Measurements from ENCODE around the gene NUCKS1.

DNA sequence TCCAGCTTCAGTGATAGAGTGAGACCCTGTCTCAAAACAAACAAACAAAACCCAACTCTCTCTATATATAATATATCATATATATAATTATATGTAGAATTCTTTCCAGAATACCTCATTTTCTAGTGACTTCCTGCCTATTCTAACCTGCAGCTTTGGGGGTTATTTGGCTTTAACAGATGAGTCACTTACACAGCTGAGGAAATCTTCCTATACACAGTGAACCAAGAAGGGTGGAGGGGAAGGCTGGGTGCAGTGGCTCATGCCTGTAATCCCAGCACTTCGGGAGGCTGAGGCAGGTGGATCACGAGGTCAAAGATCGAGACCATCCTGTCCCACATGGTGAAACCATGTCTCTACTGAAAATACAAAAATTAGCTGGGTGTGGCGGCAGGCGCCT lies 16.1 kb upstream of the NUCKS1 start:
- no peak for TF ChIP-seq ZNF274 (IDR thresholded peaks at IDR 0.05; ENCODE audit: low read depth, low read length)
- no peak for TF ChIP-seq SUZ12 (IDR thresholded peaks at IDR 0.05; ENCODE audit: extremely low read depth, insufficient read depth, insufficient read length)
- no peak for TF ChIP-seq YY1 (IDR thresholded peaks at IDR 0.05; ENCODE audit: insufficient read depth, insufficient read length)
